NT2/D1 (cell line): ENCODE data around the gene ALDH9A1.
"Not testable (repeated sequence)": the region's sequence is repeated elsewhere in the genome, so short reads cannot be mapped to it uniquely, and the experiment has no call there.

Experiments
- DNase-seq: peaks from one replicate; pipeline ENCODE4 v3.0.0-alpha.2; 2011; ENCODE audit warnings: low read depth, low spot score
- H3K27me3 ChIP-seq: 2 replicates; pipeline ENCODE4 v1.6.0; 2011; ENCODE audit warnings: mild to moderate bottlenecking; ENCODE audit not compliant: insufficient read length, insufficient read depth
- H3K36me3 ChIP-seq: 2 replicates; pipeline ENCODE4 v1.6.1; 2011; ENCODE audit warnings: mild to moderate bottlenecking, low read length, mixed read lengths; ENCODE audit not compliant: insufficient read depth, insufficient read length
- H3K4me1 ChIP-seq: 2 replicates; pipeline ENCODE4 v1.5.1; 2011; ENCODE audit not compliant: insufficient read depth, insufficient read length
- H3K4me3 ChIP-seq: 2 replicates; pipeline ENCODE4 v1.5.1; 2011; ENCODE audit warnings: low read depth; ENCODE audit not compliant: insufficient read length
- H3K9ac ChIP-seq: 2 replicates; pipeline ENCODE4 v1.6.0; 2011; ENCODE audit warnings: low read depth; ENCODE audit not compliant: insufficient read length
- H3K9me3 ChIP-seq: 2 replicates; pipeline ENCODE4 v1.5.1; 2011; ENCODE audit warnings: mild to moderate bottlenecking, low read length; ENCODE audit not compliant: insufficient read depth
- SUZ12 ChIP-seq: IDR thresholded peaks from 2 replicates; pipeline ENCODE4 v1.6.1; 2011; ENCODE audit not compliant: insufficient read length, insufficient read depth; ENCODE audit errors: extremely low read depth
- YY1 ChIP-seq: IDR thresholded peaks from 2 replicates; pipeline ENCODE4 v1.6.1; 2011; ENCODE audit not compliant: insufficient read length, insufficient read depth
- ZNF274 ChIP-seq: IDR thresholded peaks from 2 replicates; pipeline ENCODE4 v1.6.1; 2011; ENCODE audit warnings: mild to moderate bottlenecking, low read depth, low read length

ALDH9A1 gene

GRCh38 chr1:165641231-165641987 lies 57.0 kb downstream of the ALDH9A1 start:
- no peak for TF ChIP-seq YY1
- TF ChIP-seq SUZ12 = no peak
- no peak for TF ChIP-seq ZNF274
- peaks cover 13% of the 10 kb centered on the region for H3K36me3 ChIP-seq
- no peaks in the 10 kb centered on the region for H3K27me3 ChIP-seq
- no peaks in the 10 kb centered on the region for H3K9me3 ChIP-seq
- no peaks in the 10 kb centered on the region for H3K4me1 ChIP-seq
- no peak for DNase-seq
- H3K9ac ChIP-seq = no peak overlapping the region
- H3K4me3 ChIP-seq = no peak overlapping the region

- Histone ChIP-seq H3K27me3 (no peaks in the 10 kb centered on the region), H3K4me3 (no peak overlapping the region), H3K4me1 (no peaks in the 10 kb centered on the region), H3K9me3 (no peaks in the 10 kb centered on the region), H3K9ac (no peak overlapping the region), H3K36me3 (peaks cover 26% of the 10 kb centered on the region)
- TF ChIP-seq YY1 (no peak), SUZ12 (no peak), ZNF274 (no peak)
- DNase-seq = no peak
Measured at GRCh38 chr1:165639821-165640623, 58.3 kb downstream of the ALDH9A1 start.

- DNase-seq, H3K9ac ChIP-seq, H3K4me1 ChIP-seq, H3K4me3 ChIP-seq, H3K27me3 ChIP-seq, H3K9me3 ChIP-seq: not testable (repeated sequence)
- H3K36me3 ChIP-seq = peaks cover 27% of the 10 kb centered on the region
Measured at GRCh38 chr1:165638211-165638610, 60.2 kb downstream of the ALDH9A1 start.

GRCh38 chr1:165637427-165637826 lies 60.9 kb downstream of the ALDH9A1 start:
- no peak for DNase-seq
- no peak for TF ChIP-seq YY1
- TF ChIP-seq SUZ12 = no peak
- no peak for TF ChIP-seq ZNF274
- no peaks in the 10 kb centered on the region for H3K9me3 ChIP-seq
- no peak overlapping the region for H3K4me3 ChIP-seq
- H3K36me3 ChIP-seq = peaks cover 27% of the 10 kb centered on the region
- no peaks in the 10 kb centered on the region for H3K27me3 ChIP-seq
- H3K9ac ChIP-seq = no peak overlapping the region
- H3K4me1 ChIP-seq = no peaks in the 10 kb centered on the region

- no peak for DNase-seq
- H3K4me3 ChIP-seq = no peak overlapping the region
- H3K9ac ChIP-seq = no peak overlapping the region
- no peaks in the 10 kb centered on the region for H3K4me1 ChIP-seq
- no peak for TF ChIP-seq YY1
- TF ChIP-seq SUZ12 = no peak
- no peak for TF ChIP-seq ZNF274
- H3K27me3 ChIP-seq = no peaks in the 10 kb centered on the region
- H3K9me3 ChIP-seq = no peaks in the 10 kb centered on the region
- H3K36me3 ChIP-seq = peaks cover 27% of the 10 kb centered on the region
Measured at GRCh38 chr1:165635823-165636222, 62.5 kb downstream of the ALDH9A1 start.

GRCh38 chr1:165635329-165635728 lies 63.0 kb downstream of the ALDH9A1 start:
- no peaks in the 10 kb centered on the region for H3K27me3 ChIP-seq

GRCh38 chr1:165634154-165634921 lies 64.0 kb downstream of the ALDH9A1 start:
- Histone ChIP-seq H3K4me1 (no peaks in the 10 kb centered on the region), H3K4me3 (no peak overlapping the region), H3K9me3 (no peaks in the 10 kb centered on the region), H3K36me3 (peaks cover 27% of the 10 kb centered on the region), H3K9ac (no peak overlapping the region), H3K27me3 (no peaks in the 10 kb centered on the region)
- no peak for DNase-seq
- TF ChIP-seq SUZ12 (no peak), ZNF274 (no peak), YY1 (no peak)

More at GRCh38 chr1:165635329-165635728, 63.0 kb downstream of the ALDH9A1 start:
- no peaks in the 10 kb centered on the region for H3K9me3 ChIP-seq
- no peak overlapping the region for H3K4me3 ChIP-seq
- DNase-seq = no peak
- no peaks in the 10 kb centered on the region for H3K4me1 ChIP-seq
- no peak for TF ChIP-seq ZNF274
- TF ChIP-seq YY1 = no peak
- TF ChIP-seq SUZ12 = no peak
- H3K36me3 ChIP-seq = peaks cover 27% of the 10 kb centered on the region
- H3K9ac ChIP-seq = no peak overlapping the region
